Erythroblast (primary cell): ENCODE data around the gene PTMA.

Experiments
- GATA1 ChIP-seq: IDR thresholded peaks from 2 replicates; pipeline ENCODE4 v1.6.1; 2011; ENCODE audit warnings: low read depth, mild to moderate bottlenecking, control low read depth, low read length, moderate library complexity
- POLR2A ChIP-seq: IDR thresholded peaks from 2 replicates; pipeline ENCODE4 v1.6.1; 2011; ENCODE audit warnings: mild to moderate bottlenecking, low read length

GRCh38 chr2:231660860-231661259, 47.5 kb upstream of the PTMA start:
- TF ChIP-seq POLR2A (no peak), GATA1 (no peak)
